ENCODE data around the gene SETD5. TPM values are rescaled to one million over a fixed set of nuclear protein-coding genes. Genes with fewer than 3 reads are reported as not detected.
"Not testable (repeated sequence)": the region's sequence is repeated elsewhere in the genome, so short reads cannot be mapped to it uniquely, and the experiment has no call there.

SETD5 gene
- total RNA-seq, 1 donor from 2014 or later: 150 TPM

DNA sequence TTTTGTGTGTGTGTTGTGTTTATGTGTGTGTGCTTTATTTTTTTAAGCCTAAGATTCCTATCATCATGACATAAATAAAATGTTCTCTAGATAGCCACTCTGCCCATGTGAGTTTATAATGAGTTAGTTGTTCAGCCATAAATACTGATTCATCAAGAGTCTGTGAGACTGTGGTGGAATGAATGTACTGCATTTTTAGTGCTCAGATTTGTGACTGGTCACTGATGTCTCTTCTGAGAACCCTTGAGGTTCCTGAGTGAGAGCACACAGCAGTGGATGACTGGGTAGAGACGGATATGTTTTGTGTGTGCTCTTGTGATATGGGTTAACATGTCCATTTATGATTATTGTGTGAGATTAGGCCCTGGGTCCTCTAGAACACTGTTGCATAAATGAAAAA is 51.2 kb downstream of the SETD5 start:
- intact Hi-C loops (cut with micrococcal nuclease): no loop called here

DNA sequence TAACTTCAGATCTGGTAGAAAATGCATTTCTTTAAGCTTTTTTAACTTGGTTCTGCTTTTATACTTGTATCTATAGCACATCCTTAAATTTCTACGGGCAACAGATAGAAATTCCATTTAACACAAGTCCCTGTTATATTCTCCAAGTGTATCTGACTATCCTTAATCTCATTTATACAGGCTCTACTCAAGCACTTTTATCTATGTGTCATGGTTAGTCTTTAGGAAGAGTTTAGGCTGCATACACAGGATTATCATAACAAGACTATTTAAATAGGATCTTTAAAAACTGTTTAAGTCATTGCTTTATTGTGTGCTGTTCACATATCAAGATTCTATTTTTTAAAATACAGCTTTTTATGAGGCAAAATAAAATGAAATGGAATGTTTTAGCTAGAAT is 52.7 kb downstream of the SETD5 start:
- intact Hi-C loops (cut with micrococcal nuclease): loop anchor here (2.0 kb wide), 1 partner anchor 27 kb away; no protein-coding TSS in a partner anchor

DNA sequence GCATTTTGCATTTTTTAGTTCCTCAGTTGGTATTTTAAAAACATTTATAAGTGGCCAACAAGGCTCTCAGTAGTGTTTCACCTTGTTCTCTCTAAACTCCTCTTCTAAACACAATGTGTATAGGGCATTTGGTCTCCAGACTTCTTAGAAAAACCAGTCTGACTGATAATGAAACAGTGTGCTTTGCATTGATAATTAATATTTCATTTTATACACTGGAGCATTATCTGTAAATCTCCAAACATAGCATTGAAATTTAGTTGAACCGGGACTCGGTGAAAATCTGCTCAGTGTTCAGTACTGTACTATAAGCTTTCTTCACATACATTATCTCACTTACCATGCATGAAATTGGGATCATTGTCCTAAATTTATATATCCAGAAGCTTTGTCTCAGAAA is 53.6 kb downstream of the SETD5 start:
- intact Hi-C loops (cut with micrococcal nuclease): loop anchor here (2.0 kb wide), 1 partner anchor 28 kb away; no protein-coding TSS in a partner anchor

DNA sequence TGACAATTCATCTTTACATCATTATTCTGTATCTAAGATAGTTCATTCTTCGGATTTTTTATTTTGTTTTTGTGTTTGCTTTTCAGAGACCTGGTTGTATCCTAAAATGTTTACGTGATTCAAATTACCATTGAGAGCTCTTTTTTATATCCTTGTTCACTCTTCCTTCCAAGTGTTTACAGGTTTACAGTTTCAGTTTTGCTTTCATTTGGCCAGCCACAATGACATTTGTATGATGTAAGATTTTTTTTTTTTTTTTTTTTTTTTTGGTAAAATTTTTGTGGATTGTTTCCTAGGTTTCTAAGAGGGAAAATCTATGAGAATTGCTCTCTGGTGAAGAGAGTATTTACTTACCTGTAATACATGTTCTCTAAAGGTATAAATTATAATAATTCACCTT is 55.0 kb downstream of the SETD5 start:
- intact Hi-C loops (cut with micrococcal nuclease): loop anchor here (1.0 to 2.0 kb wide), 6 partner anchors 56 to 489 kb away; partner anchors contain the start of genes BRPF1, MTMR14 and RAD18

DNA sequence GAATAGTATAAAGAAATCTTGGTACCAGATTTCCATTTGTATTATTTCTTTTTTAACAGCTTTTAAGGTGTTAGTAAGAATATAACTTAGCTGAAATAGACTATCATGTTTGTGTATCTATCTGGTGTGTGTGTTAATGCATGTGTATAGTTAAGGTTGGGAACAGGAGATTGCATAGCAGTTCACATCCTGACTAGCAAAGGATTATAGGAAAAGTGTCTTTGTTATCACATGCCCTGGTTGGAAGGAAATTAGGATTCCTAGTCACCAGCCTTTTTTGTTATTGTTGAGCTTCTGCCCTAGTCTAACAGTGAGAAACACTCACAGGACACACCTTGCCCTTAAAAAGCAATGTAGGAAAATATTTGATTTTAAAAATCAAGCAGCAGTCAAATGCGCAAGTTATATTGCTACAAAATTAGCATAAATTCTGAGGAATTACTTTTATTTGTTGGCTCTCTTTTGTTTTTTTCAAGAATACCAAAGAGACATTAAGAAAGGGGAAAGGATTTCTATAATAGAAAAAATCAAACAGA is 58.2 kb downstream of the SETD5 start:
- intact Hi-C loops (cut with micrococcal nuclease): no loop called here

DNA sequence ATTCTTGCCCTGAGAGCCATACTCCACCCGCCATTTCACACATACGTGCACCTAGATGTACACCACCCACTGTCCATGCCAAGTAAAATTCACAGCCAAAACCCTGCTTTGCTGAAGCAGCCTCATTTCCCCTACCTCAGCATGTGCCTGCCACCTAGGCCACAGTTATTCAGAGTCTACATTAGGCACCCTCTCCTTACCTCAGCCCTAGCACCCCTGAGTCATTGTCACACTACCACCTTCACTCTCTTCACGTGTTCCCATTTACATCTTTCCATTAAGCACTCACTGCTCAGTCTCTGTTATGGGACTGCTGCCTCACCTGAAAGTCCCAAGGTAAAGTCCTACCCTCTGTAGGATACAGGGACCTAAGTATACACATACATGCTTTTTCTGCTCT is 70.0 kb downstream of the SETD5 start:
- intact Hi-C loops (cut with micrococcal nuclease): no loop called here

DNA sequence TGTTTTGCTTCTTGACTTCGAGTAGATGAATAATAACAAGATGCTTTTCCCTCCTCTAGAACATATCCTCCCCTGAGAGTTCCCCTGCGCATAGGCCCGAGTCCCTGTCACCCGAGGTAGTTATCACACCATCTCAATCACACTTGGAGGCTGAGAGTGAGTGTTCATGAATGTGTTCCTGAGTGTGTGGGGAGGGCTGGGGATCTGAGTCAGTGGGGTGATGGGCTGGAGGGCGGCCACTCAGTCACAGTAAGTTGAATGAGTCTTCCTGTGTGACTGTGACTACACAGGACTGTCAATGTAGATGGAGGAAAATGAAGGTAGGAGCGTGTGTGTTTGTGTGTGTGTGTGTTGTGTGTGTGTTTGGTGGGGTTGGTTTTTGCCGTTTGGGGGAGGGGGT is 71.0 kb downstream of the SETD5 start:
- intact Hi-C loops (cut with micrococcal nuclease): no loop called here

DNA sequence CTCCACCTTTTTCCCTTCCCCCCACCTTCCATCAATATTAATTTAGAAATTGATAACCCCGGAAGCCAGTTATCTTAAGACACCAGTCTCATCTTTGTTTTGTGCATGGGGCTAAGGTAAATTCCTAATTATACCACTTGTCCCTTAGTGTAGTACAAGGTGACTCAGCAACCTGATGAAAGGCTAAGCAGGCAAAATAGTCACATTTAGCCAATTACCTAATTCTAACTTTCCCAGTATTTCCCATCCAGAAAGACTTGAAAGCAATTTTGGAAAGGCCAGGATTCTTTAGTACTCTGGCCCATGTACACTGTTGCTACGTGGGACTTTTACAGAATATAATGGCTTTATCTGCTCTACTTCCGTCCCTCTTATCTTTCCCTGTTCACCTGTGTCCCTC is 72.6 kb downstream of the SETD5 start:
- intact Hi-C loops (cut with micrococcal nuclease): no loop called here

DNA sequence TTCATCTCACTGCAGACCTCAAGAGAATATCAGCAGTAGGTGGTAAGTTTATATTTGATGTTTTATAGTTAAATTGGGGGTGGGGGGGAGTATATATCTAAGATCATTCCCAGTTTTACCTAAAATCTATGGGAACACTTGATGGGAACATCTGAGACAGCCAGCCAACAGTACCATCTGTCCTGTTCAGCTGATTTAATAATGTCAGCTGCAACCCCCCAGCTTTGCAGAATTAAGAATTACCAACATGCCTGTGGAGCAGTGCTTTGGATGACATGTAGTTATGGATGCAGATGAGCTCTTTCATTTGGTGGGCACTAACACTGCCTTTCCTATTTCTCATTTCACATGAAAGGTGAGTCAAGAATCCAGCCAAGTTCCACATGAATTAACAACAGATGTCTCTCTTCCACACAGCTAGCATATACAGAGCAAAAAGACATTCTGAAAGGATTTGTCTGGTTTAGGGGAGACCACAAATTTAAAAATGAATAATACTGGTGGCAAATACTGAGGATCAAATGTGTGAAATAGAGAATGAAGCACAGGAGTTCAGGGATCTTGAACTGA is 76.2 kb downstream of the SETD5 start:
- intact Hi-C loops (cut with micrococcal nuclease): no loop called here

DNA sequence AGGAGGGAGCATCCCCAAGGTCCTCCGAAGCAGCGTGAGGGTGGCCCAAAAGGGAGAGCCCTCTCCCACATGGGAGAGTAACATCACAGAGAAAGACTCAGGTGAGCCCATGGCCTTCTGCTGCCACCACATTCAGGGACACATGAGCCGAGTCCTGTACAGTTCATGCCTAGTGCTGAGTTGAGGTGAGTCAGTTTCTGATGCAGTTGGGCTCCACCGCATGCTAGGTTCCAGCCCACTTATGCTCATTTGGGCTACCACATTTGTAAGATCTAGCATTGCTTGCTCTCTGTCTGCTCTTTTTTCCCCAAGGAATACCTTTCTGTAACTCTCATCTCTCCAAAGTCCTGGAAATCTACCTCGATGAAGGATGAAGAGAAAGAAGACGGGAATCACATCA is 77.1 kb downstream of the SETD5 start:
- intact Hi-C loops (cut with micrococcal nuclease): no loop called here

DNA sequence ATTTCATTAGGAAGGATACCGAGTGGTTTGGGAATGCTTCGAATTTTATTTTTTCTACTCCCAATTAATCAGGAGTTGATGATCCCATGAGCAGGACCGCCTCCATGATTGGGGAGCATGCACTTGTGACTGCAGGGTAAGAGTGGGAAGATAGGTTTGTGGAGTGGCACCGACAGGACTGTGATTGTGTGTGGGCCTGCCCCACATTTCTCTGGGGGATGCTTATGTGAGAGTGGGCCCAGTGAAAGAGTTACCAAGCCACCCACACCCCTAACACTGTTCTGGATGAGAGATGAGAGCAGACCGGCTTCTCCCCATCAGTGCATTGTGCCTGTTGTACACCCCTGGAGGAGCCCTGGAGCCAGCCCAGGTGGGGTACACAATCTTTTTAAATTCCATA is 79.5 kb downstream of the SETD5 start:
- intact Hi-C loops (cut with micrococcal nuclease): no loop called here

DNA sequence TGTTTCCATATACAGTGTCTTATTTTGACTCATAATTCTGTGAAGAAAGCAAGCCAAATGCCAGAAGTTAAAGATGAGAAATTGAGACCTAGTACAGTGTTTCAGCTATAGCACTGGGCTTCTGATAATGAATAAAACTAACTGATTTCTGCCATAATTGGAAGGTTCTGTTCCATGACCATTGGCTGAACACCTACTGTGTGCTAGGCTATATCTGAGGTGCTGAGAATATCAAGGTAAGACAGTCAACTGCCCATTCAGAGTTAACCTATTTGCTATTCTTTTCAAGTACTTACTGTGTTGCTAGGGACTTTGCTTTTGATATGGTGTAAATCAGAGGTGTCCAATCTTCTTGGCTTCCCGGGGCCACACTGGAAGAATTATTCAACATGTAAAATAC is 82.8 kb downstream of the SETD5 start:
- intact Hi-C loops (cut with micrococcal nuclease): no loop called here

DNA sequence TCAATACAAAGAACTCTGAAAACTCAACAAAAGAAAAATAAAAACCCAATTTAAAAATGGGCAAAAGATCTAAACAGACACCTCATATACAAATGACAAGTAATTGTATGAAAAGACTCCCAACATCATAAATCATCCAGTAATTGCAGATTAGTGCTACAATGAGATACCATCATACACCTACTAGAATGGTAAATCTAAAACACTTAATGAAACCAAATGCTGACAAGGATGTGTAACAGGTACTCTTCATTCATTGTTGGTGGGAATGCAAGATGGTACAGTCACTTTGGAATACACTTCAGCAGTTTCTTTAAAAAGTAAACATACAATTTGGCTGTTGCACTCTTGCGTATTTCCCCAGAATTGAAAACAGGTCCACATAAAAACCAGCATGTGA is 87.8 kb downstream of the SETD5 start:
- intact Hi-C loops (cut with micrococcal nuclease): no loop called here

DNA sequence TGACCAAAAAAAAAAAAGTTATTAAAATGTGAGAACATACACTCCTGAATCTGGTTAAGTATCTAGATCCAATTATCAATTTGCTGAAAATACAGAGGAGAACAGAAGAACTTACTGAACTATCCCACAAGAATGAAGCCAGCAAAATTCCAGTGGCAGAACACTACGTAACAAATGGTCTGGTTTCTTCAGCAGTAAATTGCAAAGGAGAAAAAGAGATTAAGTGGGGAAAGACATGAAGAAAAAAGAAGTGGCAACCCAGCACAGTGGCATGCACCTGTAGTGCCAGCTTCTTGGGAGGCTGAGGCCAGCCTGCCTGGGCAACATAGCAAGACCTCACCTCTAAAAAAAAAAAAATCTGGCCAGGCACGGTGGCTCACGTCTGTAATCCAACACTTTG is 94.1 kb downstream of the SETD5 start:
- intact Hi-C loops (cut with micrococcal nuclease): no loop called here

DNA sequence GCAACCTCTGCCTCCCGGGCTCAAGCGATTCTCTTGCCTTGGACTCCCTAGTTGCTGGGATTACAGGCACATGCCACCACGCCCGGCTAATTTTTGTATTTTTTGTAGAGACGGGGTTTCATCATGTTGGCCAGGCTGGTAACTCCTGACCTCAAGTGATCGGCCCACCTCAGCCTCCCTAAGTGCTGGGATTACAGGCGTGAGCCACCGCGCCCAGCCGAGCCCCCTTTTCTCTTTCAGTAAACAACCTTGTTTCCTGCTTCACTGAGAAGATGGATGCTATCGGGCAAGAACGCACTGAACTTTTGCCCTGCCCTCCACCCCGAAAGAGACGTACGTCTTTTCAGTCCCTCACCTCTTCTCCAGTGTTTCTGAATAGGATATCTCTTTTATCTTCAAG is 96.6 kb downstream of the SETD5 start:
- intact Hi-C loops (cut with micrococcal nuclease): not testable (repeated sequence)

DNA sequence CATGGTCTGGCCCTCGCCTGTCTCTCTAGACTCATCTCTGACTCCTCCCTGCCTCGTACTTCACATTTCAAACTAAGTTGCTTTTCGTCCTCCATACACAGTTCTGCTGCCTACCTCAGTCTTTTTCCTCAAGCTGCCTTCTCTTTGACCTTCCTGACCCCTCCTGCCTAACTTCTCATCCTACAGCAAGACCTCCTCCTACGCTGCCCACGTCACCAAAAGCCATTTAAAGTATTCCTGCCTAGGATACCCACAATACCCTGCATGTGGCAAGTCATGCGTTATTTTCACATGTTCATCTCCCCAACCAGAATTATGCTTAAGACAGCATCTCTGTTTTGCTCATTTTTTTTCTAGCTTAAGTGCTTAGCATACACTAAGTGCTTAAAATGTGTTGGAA is 99.5 kb downstream of the SETD5 start:
- intact Hi-C loops (cut with micrococcal nuclease): no loop called here

DNA sequence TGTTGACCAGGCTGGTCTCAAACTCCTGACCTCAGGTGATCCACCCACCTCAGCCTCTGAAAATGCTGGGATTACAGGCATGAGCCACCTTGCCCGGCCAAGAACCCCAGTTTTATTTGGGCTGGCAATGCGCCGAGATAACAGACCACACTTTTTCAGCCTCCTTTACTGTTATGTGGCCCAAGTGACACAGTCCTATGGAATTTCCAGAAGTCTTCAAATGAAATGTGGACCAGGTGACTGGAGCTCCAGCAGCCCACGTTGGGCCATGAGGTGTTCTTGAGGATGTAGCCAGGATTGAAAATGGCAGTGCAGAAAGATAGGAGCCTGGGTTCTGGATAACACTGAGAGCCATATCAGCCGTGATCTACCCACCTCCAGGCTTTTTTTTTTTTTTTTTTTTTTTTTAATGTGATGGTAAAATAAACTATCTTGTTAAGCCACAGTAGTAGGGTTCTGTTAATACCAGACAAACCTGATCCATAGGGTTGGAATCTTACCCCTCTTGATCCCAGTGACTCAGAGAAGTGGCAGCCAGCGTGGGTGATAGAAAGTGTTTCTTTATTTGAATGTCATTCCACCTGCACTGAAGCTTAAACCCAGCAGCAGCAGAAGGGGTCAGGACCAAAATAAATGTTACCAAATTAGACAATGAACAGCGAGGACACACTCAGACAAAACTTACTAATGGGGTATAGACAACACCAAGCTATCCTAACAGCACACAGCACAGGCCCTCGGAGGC is 100.6 kb downstream of the SETD5 start:
- intact Hi-C loops (cut with micrococcal nuclease): no loop called here

DNA sequence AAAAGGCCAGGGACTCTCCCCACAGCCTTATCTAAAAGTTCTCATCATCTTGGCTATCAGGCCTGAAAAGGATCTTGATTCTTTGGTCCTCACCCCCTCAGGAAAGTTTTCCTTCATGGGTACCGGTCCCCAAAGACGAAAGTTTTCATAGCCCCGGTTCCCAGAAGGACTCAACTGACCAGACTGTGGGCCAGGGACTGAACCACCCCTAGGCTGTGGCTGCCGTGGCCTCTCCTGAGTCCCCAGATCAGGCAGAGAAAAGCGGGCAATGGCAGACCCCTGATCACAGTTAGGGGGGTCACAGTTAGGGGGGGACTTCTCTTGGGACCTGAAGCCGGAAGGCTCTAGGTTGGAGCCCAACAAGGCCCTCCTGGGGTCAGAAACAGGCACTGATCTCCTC is 101.4 kb downstream of the SETD5 start:
- intact Hi-C loops (cut with micrococcal nuclease): no loop called here

DNA sequence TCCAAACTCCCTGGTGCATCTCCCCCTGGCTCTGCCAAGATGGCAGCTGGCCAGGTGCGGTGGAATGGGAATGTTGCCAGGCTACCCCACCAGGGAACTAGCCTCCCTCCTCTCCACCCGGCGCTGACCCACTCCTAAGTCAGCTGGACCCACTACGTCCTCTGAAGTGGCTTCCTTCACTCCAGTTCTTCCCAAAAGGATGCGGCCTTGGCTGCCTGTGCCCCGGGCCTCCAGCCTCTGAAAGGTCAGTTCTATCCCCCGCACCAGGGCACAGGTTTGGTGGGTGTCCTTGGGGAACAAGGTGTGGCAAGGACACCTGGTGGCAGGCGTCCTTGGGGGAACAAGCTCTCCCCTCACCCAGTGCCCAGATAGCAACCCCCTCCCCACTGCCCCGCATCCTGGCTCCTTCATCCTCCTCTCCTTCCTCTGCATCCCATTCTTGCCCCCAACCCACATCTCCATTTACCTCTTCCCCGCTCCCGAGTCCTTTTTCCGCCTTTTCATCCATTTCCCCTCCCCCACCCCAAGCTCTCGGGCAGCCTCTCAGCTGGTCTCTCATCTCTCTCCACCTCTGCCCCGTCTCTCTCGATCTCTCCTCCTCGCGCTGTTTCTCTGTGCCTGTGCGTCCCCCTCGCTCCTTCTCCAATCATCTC is 102.2 kb downstream of the SETD5 start:
- intact Hi-C loops (cut with micrococcal nuclease): loop anchor here (2.0 to 5.0 kb wide), 4 partner anchors 293 to 823 kb away; partner anchors contain the start of genes ARPC4, CRELD1, RAD18 and SEC13

DNA sequence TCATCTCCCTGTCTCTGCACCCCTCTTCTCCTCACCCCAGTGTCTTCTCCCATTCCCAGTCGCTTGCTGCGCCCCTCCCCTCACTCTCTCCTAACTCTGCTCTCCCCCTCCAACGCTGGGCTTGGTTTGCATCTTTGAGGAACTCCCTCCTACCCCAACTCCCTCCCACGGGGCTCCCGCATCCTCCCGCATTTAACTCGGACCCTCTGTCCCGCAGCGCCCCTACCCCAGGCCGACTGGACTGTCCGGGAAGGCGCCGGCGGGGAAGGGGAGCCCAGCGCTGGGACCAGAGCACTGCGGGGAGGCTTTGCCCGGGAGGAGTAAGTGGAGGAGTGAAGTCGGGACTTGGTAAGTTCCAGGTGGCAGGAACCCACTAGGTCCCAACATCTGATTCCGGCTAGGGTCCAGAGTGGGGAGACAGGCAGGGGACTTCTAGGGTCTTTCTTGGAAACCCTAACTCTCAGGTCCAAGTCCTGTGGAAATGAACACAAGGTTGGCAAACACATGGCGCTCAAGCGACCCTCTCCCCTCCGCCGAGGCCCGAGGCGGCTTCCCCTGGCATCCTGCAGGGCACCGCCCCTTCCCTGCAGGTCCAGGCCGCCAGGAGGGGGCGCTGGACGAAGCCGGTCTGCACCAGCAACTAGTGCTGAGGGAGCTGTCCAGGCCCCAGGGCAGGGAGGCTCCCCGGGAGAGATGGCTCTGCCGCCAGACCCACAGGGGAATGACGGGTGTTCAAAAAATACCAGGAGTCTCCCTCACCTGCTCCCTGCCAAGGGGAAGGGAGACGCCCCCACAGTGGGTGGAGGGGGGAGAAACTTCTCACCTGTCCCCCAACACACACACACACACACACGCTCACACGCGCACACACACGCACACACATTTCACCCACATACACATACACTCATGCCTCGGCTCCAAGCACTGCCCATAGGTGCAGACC is 103.0 kb downstream of the SETD5 start:
- intact Hi-C loops (cut with micrococcal nuclease): loop anchor here (2.0 to 5.0 kb wide), 4 partner anchors 292 to 822 kb away; partner anchors contain the start of genes ARPC4, CRELD1, RAD18 and SEC13

DNA sequence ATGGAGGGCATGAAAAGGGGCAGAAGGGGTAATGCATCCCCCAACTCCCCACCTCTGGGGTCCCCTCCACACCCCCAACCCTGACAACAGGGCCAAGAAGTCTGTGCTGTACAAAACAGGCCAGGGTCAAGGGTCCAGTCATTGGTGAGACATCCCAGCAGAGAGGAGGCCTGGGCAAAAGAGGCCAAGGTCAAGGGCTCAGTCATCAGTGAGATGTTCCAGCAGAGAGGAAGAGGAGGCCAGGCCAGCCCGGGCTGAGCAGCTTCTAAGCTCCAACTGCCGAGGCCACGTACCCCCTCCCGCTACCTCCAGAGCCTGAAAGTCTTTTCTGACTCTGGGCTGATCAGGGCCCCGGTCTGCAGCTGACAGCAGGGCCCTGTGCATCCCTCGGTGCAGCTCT is 103.8 kb downstream of the SETD5 start:
- intact Hi-C loops (cut with micrococcal nuclease): loop anchor here (2.0 to 5.0 kb wide), 4 partner anchors 292 to 821 kb away; partner anchors contain the start of genes ARPC4, CRELD1, RAD18 and SEC13
